Measurements from ENCODE around the gene ITPRID2. TPM values are rescaled to one million over a fixed set of nuclear protein-coding genes. Genes with fewer than 3 reads are reported as not detected.

Gene ITPRID2
- total RNA-seq, 1 donor from 2014 or later, result 64.1 TPM

DNA sequence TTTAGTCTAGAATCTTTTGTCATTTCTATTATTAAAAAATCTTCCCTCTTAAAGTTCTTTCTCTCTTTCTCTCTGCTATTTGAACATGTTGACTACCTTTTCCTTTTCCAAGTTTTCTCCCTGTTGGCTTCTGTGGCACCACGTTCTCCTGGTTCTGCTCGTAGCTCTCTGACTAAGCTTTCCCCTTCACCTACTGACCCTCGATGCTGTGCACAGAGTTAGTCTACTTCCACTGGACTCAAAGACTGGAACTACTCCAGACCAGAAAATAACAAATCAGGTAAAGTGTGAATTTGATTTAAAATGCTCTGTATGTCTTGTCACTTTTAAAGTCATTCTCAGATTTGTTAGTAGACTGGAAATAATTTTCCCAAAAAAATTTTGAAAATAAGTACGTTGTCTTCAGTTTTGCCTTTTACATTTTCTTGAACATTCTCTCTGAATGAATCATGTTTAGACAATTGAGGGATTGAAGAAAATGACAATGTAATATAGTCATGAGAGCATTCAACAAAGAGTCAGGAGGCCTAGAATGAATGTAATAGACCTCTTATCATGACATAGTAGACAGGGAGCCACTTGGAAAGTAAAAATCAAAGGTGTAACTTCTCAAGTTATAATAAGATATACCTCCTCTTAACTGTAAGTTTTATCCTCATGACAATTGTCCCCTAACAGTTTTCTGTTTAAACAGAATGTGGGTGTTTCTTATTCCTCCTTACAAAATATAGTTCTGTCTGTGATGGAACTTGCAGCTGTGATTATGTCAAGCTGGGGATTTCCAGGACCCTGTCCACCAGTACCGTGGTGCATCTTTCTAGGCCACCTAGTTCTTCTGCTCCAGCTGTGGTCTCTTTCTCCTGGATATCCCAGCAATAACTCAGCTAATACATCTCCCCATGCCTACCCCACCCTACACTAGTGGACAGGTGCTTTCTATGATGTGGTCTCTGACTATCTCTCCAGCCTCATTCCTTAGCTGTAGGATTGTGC, 25.5 kb downstream of the ITPRID2 start:
- Histone ChIP-seq H3K36me3 (peaks cover 0 to 69% of the 10 kb centered on the region in 2 donors), H3K9me3 (no peaks in the 10 kb centered on the region), H3K27ac (no peak overlapping the region), H3K4me1 (no peaks in the 10 kb centered on the region), H3K27me3 (no peaks in the 10 kb centered on the region), H3K4me3 (no peak overlapping the region)
- TF ChIP-seq POLR2AphosphoS5 (IDR thresholded peaks at IDR 0.05; ENCODE audit: insufficient read depth in 1 of 2, low read depth in 1 of 2) (no peak), CTCF (IDR thresholded peaks at IDR 0.05) (no peak), POLR2A (IDR thresholded peaks at IDR 0.05) (no peak)
- no peak for DNase-seq (ENCODE audit: extremely low spot score in 2 of 2)
- intact Hi-C loops (cut with DNase I), result no loop called here

DNA sequence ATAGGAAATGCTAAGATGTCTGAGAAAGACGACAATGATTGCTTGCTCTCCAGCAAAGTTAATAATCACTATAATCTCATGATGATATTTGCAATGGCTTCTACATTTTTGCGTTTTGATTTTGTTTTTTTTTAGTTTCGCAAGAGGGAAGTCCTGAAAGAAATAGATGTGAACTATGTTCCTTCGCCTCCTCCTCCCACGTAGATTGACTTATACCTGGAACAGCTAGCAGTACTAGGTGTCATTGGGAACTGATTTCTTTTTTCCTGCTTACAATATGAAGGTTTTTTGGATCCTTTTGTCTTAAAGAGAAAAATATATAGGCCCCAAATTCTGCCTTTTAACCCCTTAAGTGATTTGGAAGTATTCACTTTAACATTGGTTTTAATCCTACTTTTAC, 26.7 kb downstream of the ITPRID2 start:
- Histone ChIP-seq H3K27ac (no peak overlapping the region), H3K9me3 (no peaks in the 10 kb centered on the region), H3K27me3 (no peaks in the 10 kb centered on the region), H3K4me1 (no peaks in the 10 kb centered on the region), H3K4me3 (no peak overlapping the region), H3K36me3 (peaks cover 0 to 74% of the 10 kb centered on the region in 2 donors)
- no peak for DNase-seq (ENCODE audit: extremely low spot score in 2 of 2)
- intact Hi-C loops (cut with DNase I), result no loop called here
- TF ChIP-seq CTCF (IDR thresholded peaks at IDR 0.05), result no peak
- no peak for TF ChIP-seq POLR2A (IDR thresholded peaks at IDR 0.05)
- no peak for TF ChIP-seq POLR2AphosphoS5 (IDR thresholded peaks at IDR 0.05; ENCODE audit: insufficient read depth in 1 of 2, low read depth in 1 of 2)

DNA sequence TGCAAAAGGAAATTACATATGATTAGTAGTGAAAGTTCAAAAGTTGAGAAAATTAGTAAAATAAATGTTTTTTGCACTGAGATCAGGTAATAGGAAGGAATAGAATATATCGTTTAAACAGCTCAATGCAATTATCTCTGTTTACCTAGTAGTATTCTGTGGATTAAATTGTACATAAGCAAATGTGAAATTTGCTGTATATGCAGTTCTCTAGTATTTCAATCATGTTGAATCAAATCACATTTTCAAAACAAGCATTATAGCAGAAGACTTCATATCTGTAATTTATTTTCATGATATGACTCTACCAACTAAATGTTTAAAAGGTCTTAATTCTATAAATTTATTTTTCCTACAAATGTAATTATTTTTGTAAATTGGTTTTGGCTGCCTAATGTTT, 31.6 kb downstream of the ITPRID2 start:
- no peak for DNase-seq (ENCODE audit: extremely low spot score in 2 of 2)
- H3K4me3 ChIP-seq, result no peak overlapping the region
- H3K36me3 ChIP-seq, result peaks cover 0 to 39% of the 10 kb centered on the region in 2 donors
- no peak for TF ChIP-seq POLR2AphosphoS5 (IDR thresholded peaks at IDR 0.05; ENCODE audit: insufficient read depth in 1 of 2, low read depth in 1 of 2)
- TF ChIP-seq POLR2A (IDR thresholded peaks at IDR 0.05), result no peak
- TF ChIP-seq CTCF (IDR thresholded peaks at IDR 0.05), result no peak
- no peaks in the 10 kb centered on the region for H3K27me3 ChIP-seq
- peaks cover 17% of the 10 kb centered on the region for H3K4me1 ChIP-seq
- H3K9me3 ChIP-seq, result no peaks in the 10 kb centered on the region
- intact Hi-C loops (cut with DNase I), result no loop called here
- H3K27ac ChIP-seq, result no peak overlapping the region

DNA sequence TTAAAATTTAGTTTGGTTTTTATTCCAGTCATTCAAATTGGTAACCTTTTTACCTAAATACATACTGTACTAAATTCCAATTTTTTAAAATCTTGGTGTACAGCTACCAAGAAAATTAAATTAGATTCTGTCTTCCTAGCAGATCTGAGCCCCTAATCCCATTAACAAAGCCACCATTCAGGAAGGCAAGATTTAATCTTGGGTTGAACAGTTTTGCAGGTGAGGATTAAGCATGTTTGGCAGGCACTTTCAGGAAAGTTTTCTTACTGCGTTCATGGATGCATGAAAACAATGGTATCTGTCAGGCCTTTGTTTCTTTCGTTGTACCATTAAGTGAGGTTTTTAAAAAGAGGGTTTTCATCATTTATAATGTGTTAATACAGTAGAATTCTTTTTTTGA, 32.8 kb downstream of the ITPRID2 start:
- Histone ChIP-seq H3K9me3 (no peaks in the 10 kb centered on the region), H3K27ac (no peak overlapping the region), H3K27me3 (no peaks in the 10 kb centered on the region), H3K4me1 (peaks cover 17% of the 10 kb centered on the region), H3K4me3 (no peak overlapping the region), H3K36me3 (peaks cover 0 to 32% of the 10 kb centered on the region in 2 donors)
- no peak for DNase-seq (ENCODE audit: extremely low spot score in 2 of 2)
- no peak for TF ChIP-seq POLR2A (IDR thresholded peaks at IDR 0.05)
- intact Hi-C loops (cut with DNase I), result no loop called here

DNA sequence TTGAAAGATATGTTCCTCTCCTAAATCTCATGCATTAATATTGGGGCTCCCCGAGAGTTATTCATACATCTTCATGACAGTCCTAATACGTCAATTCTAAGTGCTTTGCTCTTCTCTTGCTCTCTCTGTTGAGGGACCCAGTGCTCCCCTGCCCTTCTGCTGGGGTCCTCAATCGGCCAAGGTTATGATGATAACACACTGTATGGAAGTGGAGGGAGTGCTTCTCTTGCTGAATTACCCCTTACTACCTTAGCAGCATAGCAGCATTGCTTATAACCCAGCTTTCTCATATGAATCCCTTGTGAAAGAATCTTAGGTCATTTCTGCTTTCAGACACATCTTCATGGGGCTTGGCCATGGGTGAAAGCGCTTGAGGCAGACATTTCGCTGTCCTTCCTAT, 43.2 kb downstream of the ITPRID2 start:
- Histone ChIP-seq H3K4me1 (no peaks in the 10 kb centered on the region), H3K27ac (no peak overlapping the region), H3K27me3 (no peaks in the 10 kb centered on the region), H3K4me3 (no peak overlapping the region), H3K9me3 (no peaks in the 10 kb centered on the region), H3K36me3 (no peaks in the 10 kb centered on the region)
- intact Hi-C loops (cut with DNase I), result no loop called here
- no peak for DNase-seq (ENCODE audit: extremely low spot score in 2 of 2)
- no peak for TF ChIP-seq POLR2AphosphoS5 (IDR thresholded peaks at IDR 0.05; ENCODE audit: insufficient read depth in 1 of 2, low read depth in 1 of 2)

DNA sequence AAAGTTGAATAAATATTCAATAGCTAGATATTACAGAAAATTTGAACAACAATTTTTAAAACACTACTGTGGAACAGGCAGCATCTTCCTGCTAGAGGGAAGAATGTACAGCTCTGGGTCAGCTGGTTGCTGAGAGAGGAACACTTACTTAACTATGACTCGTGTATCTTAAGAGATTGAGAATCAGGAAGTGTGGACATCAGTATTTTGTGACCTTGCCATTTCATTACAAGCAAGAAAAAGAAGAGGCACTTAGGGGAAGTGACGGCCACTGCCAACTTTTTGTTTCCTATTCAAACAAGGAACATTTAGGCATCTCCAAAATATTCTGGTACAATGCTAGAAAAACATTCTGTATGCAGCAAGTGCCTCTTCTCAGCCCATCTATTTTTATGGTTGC, 45.9 kb downstream of the ITPRID2 start:
- no peaks in the 10 kb centered on the region for H3K36me3 ChIP-seq
- H3K27me3 ChIP-seq, result no peaks in the 10 kb centered on the region
- H3K27ac ChIP-seq, result no peak overlapping the region
- intact Hi-C loops (cut with DNase I), result no loop called here
- no peaks in the 10 kb centered on the region for H3K9me3 ChIP-seq
- no peaks in the 10 kb centered on the region for H3K4me1 ChIP-seq
- no peak for DNase-seq (ENCODE audit: extremely low spot score in 2 of 2)
- H3K4me3 ChIP-seq, result no peak overlapping the region
- TF ChIP-seq CTCF (IDR thresholded peaks at IDR 0.05), result no peak
- TF ChIP-seq POLR2AphosphoS5 (IDR thresholded peaks at IDR 0.05; ENCODE audit: insufficient read depth in 1 of 2, low read depth in 1 of 2), result no peak
- TF ChIP-seq POLR2A (IDR thresholded peaks at IDR 0.05), result no peak
